Posterior vena cava (tissue), 2 donors: ENCODE measurements around the gene ACOT2. TPM values are rescaled to one million over a fixed set of nuclear protein-coding genes. Genes with fewer than 3 reads are reported as not detected.
"Not testable (repeated sequence)": the region's sequence is repeated elsewhere in the genome, so short reads cannot be mapped to it uniquely, and the experiment has no call there.

Experiments used
- DNase-seq: peaks from one replicate; pipeline ENCODE4 v3.0.0-alpha.2; 2020; ENCODE audit warnings: low spot score
- intact Hi-C, 2 donors: fragments of 100-400 bp; cut with DNase I; formaldehyde crosslinking; loops; one replicate each; pipeline versions ENCODE4 v1.14.1 to v1.14.2; 2022 to 2023
- total RNA-seq, 2 donors: library from RNA; stranded (reverse); fragmentation: NEBNext Ultra II Directional; extraction: Animal tissue kit (Norgen Biotek cat#: 25700); gene quantifications; one replicate each; pipeline ENCODE4 v1.2.1, GENCODE V29; 2021
- donor health status: DM: yes; HTN: yes; CAD: no.
- donor health status: DM: yes; HTN: yes; CAD: no.

Gene ACOT2
- total RNA-seq, 2 donors from 2014 or later: 52.2 to 53.8 TPM

- intact Hi-C loops, DNase-seq: not testable (repeated sequence)
Observed at GRCh38 chr14:73566935-73567334, 2.1 kb upstream of the ACOT2 start.

- no peak for DNase-seq
- intact Hi-C loops: no loop called here
Observed at GRCh38 chr14:73567358-73567757, 1.7 kb upstream of the ACOT2 start.

- intact Hi-C loops: no loop called here
Observed at GRCh38 chr14:73567951-73568885, 795 bp upstream of the ACOT2 start.

GRCh38 chr14:73568886-73569184, 178 bp upstream of the ACOT2 start:
- DNase-seq, intact Hi-C loops: not testable (repeated sequence)

More at GRCh38 chr14:73567951-73568885, 795 bp upstream of the ACOT2 start:
- no peak for DNase-seq

- intact Hi-C loops: loop anchor here in 1 of 2 donors (10.0 kb wide), 1 partner anchor 66 kb away; no protein-coding TSS in a partner anchor
- DNase-seq: peak; percentile 84
Observed at GRCh38 chr14:73570913-73571312, 1.9 kb downstream of the ACOT2 start.

GRCh38 chr14:73573034-73573433, 4.0 kb downstream of the ACOT2 start:
- intact Hi-C loops: loop anchor here in 1 of 2 donors (10.0 kb wide), 1 partner anchor 68 kb away; no protein-coding TSS in a partner anchor
- not testable (repeated sequence) for DNase-seq

- intact Hi-C loops: loop anchor here in 1 of 2 donors (10.0 kb wide), 1 partner anchor 69 kb away; no protein-coding TSS in a partner anchor
Observed at GRCh38 chr14:73573740-73574139, 4.7 kb downstream of the ACOT2 start.

GRCh38 chr14:73574251-73574650, 5.2 kb downstream of the ACOT2 start:
- intact Hi-C loops: loop anchor here in 1 of 2 donors (10.0 kb wide), 1 partner anchor 69 kb away; no protein-coding TSS in a partner anchor
- DNase-seq: not testable (repeated sequence)

More at GRCh38 chr14:73573740-73574139, 4.7 kb downstream of the ACOT2 start:
- not testable (repeated sequence) for DNase-seq

- intact Hi-C loops: loop anchor here in 1 of 2 donors (10.0 kb wide), 1 partner anchor 72 kb away; no protein-coding TSS in a partner anchor
- DNase-seq: no peak
Observed at GRCh38 chr14:73576391-73576790, 7.4 kb downstream of the ACOT2 start.

- intact Hi-C loops: loop anchor here in 1 of 2 donors (10.0 kb wide), 1 partner anchor 72 kb away; no protein-coding TSS in a partner anchor
Observed at GRCh38 chr14:73577214-73577613, 8.2 kb downstream of the ACOT2 start.

GRCh38 chr14:73582102-73582979, 13.3 kb downstream of the ACOT2 start:
- intact Hi-C loops, DNase-seq: not testable (repeated sequence)

More at GRCh38 chr14:73577214-73577613, 8.2 kb downstream of the ACOT2 start:
- DNase-seq: not testable (repeated sequence)

GRCh38 chr14:73588695-73589094, 19.7 kb downstream of the ACOT2 start:
- no peak for DNase-seq
- intact Hi-C loops: no loop called here

GRCh38 chr14:73589116-73589515, 20.1 kb downstream of the ACOT2 start:
- no peak for DNase-seq
- intact Hi-C loops: no loop called here

- intact Hi-C loops, DNase-seq: not testable (repeated sequence)
Observed at GRCh38 chr14:73590673-73591004, 21.6 kb downstream of the ACOT2 start.

- intact Hi-C loops: no loop called here
- peak; percentile 79 for DNase-seq
Observed at GRCh38 chr14:73591690-73592449, 22.9 kb downstream of the ACOT2 start, which contains the start of gene ACOT4. TSS of gene ACOT4 (plus strand) at chr14:73591873. CDS start at chr14:73591960, 87 bp downstream.

GRCh38 chr14:73594491-73594890, 25.5 kb downstream of the ACOT2 start:
- no peak for DNase-seq
- intact Hi-C loops: no loop called here

GRCh38 chr14:73599499-73599898, 30.5 kb downstream of the ACOT2 start:
- intact Hi-C loops: no loop called here
- no peak for DNase-seq

- intact Hi-C loops: no loop called here
- DNase-seq: no peak
Observed at GRCh38 chr14:73602994-73603393, 34.0 kb downstream of the ACOT2 start.

GRCh38 chr14:73606271-73606670, 37.3 kb downstream of the ACOT2 start:
- intact Hi-C loops: no loop called here
- DNase-seq: no peak
